B cell (primary cell): ENCODE data around the gene TRIAP1. TPM values are rescaled to one million over a fixed set of nuclear protein-coding genes. Genes with fewer than 3 reads are reported as not detected.

Source experiments
- ATAC-seq: fragments of 200-7000 bp; cut with Tn5 transposase; one replicate; pipeline ENCODE4 v1.10.0; 2021; ENCODE audit warnings: low read depth, mild to moderate bottlenecking, moderate number of reproducible peaks, moderate library complexity
- CTCF ChIA-PET: fragments of 350-600 bp; sonication (Branson Sonifier 250); formaldehyde crosslinking; loops from one replicate; lab custom pipeline; 2021; ENCODE audit warnings: antibody characterized with exemption, inconsistent platforms; lab: Charles Lee
- POLR2A ChIA-PET: fragments of 350-600 bp; sonication (Branson Sonifier 250); formaldehyde crosslinking; loops from one replicate; lab custom pipeline; 2021; ENCODE audit warnings: antibody characterized with exemption; lab: Charles Lee
- DNase-seq: peaks from one replicate; pipeline ENCODE4 v3.0.0; 2013
- H2AFZ ChIP-seq: 2 replicates; pipeline ENCODE4 v1.6.1; 2012; ENCODE audit warnings: mild to moderate bottlenecking, low read depth, low read length; ENCODE audit not compliant: insufficient read depth, poor library complexity, severe bottlenecking
- H3K27ac ChIP-seq, 2 donors: 1 replicate in 1 of 2; 2 replicates in 1 of 2; pipeline ENCODE4 v1.5.1; 2012 to 2013; ENCODE audit warnings: low read length in 2 of 2, mild to moderate bottlenecking in 2 of 2, moderate library complexity in 1 of 2
- H3K27me3 ChIP-seq, 4 experiments: fragments of 200-600 bp in 1 of 4; sonication (generic) in 1 of 4; replicated peaks in 1 of 4; 1 replicate in 2 of 4; 2 replicates in 2 of 4; pipeline versions ENCODE4 v1.6.1 to v1.7.0; 2013 to 2016; ENCODE audit warnings: low read length in 3 of 4, mild to moderate bottlenecking in 2 of 4, mixed read lengths in 1 of 4, moderate library complexity in 1 of 4; ENCODE audit not compliant: insufficient read depth in 4 of 4, control insufficient read depth in 3 of 4; ENCODE audit errors: control extremely low read depth in 1 of 4
- H3K36me3 ChIP-seq, 2 experiments: replicated peaks in 1 of 2; 1 replicate in 1 of 2; 2 replicates in 1 of 2; pipeline versions ENCODE4 v1.6.1 to v1.7.1; 2013; ENCODE audit warnings: low read length in 1 of 2; ENCODE audit not compliant: insufficient read depth in 2 of 2, control insufficient read depth in 1 of 2; ENCODE audit errors: control extremely low read depth in 1 of 2, extremely low read depth in 1 of 2
- H3K4me1 ChIP-seq, 2 donors: fragments of 200-600 bp in 1 of 2; sonication (generic) in 1 of 2; 1 replicate in 1 of 2; 2 replicates in 1 of 2; pipeline versions ENCODE4 v1.5.1 to v1.6.1; 2013 to 2017; ENCODE audit warnings: low read length in 2 of 2; ENCODE audit not compliant: control insufficient read depth in 2 of 2, insufficient read depth in 2 of 2
- H3K4me2 ChIP-seq: replicated peaks from 2 replicates; pipeline ENCODE3; 2012; ENCODE audit warnings: mild to moderate bottlenecking, low read depth, low read length; ENCODE audit not compliant: poor library complexity, severe bottlenecking
- H3K4me3 ChIP-seq, 5 experiments: fragments of 200-600 bp in 1 of 5; sonication (generic) in 1 of 5; 1 replicate in 3 of 5; 2 replicates in 2 of 5; pipeline versions ENCODE4 v1.5.1 to v1.7.0; 2011 to 2016; ENCODE audit warnings: low read length in 4 of 5, mild to moderate bottlenecking in 4 of 5, low read depth in 2 of 5, control low read depth in 1 of 5, moderate library complexity in 1 of 5; ENCODE audit not compliant: insufficient read depth in 1 of 5; ENCODE audit errors: control extremely low read depth in 1 of 5, extremely low read depth in 1 of 5
- H3K79me2 ChIP-seq: fragments of 200-600 bp; sonication (generic); one replicate; pipeline ENCODE4 v1.6.0; 2016; ENCODE audit warnings: low read length; ENCODE audit not compliant: control insufficient read depth, insufficient read depth
- H3K9ac ChIP-seq: fragments of 200-600 bp; sonication (generic); 2 replicates; pipeline ENCODE4 v1.6.1; 2017; ENCODE audit warnings: mild to moderate bottlenecking, low read length, moderate library complexity
- H3K9me3 ChIP-seq, 3 donors: one replicate each; pipeline versions ENCODE4 v1.6.1 to v1.7.1; 2013; ENCODE audit warnings: low read length in 2 of 3; ENCODE audit not compliant: control insufficient read depth in 2 of 3, insufficient read depth in 1 of 3; ENCODE audit errors: control extremely low read depth in 1 of 3
- H4K20me1 ChIP-seq: 2 replicates; pipeline ENCODE4 v1.6.0; 2012; ENCODE audit warnings: mild to moderate bottlenecking, low read length; ENCODE audit not compliant: insufficient read depth, control insufficient read depth, poor library complexity, severe bottlenecking
- H3K27ac Mint-ChIP-seq: one replicate; pipeline ENCODE4 v1.8.0; 2021; ENCODE audit warnings: mixed read lengths
- H3K27me3 Mint-ChIP-seq: one replicate; pipeline ENCODE4 v1.8.0; 2021; ENCODE audit warnings: mixed read lengths
- H3K4me1 Mint-ChIP-seq: one replicate; pipeline ENCODE4 v1.8.0; 2021; ENCODE audit warnings: mixed read lengths
- H3K4me3 Mint-ChIP-seq: one replicate; pipeline ENCODE4 v1.8.0; 2021; ENCODE audit warnings: mixed read lengths
- H3K9me3 Mint-ChIP-seq: one replicate; pipeline ENCODE4 v1.8.0; 2022; ENCODE audit warnings: mixed read lengths; ENCODE audit not compliant: insufficient read depth
- CTCF ChIP-seq: fragments of 200-600 bp; IDR thresholded peaks from one replicate; pipeline ENCODE4 v1.8.0; 2022; ENCODE audit warnings: antibody characterized with exemption, mild to moderate bottlenecking
- EZH2 ChIP-seq: IDR thresholded peaks from 2 replicates; pipeline ENCODE4 v1.6.1; 2012; ENCODE audit warnings: borderline replicate concordance, low read depth, mild to moderate bottlenecking, moderate library complexity, low read length; ENCODE audit not compliant: insufficient read depth, poor library complexity, severe bottlenecking
- WGBS: methylation state at CpG from one replicate; pipeline ENCODE4 v1.1.5; 2013; ENCODE audit warnings: missing lambda C conversion rate; ENCODE audit not compliant: insufficient coverage; 5-methylcytosine and 5-hydroxymethylcytosine counted together
- intact Hi-C: fragments of 100-400 bp; cut with micrococcal nuclease; formaldehyde crosslinking; loops from one replicate; pipeline ENCODE4 v1.10.0; 2022
- polyA plus RNA-seq: library from polyadenylated mRNA; depleted of rRNA; stranded (reverse); fragments of >200 nt; gene quantifications from 2 replicates; pipeline ENCODE4 v1.2.3, GENCODE V29; 2012
- total RNA-seq, 2 donors: library from RNA; stranded (reverse); fragments of 120-200 nt in 1 of 2; gene quantifications; 1 replicate in 1 of 2; 2 replicates in 1 of 2; pipeline versions ENCODE4 v1.2.3 to v1.2.4, GENCODE V29; 2013 to 2022

TRIAP1 gene
- total and polyA plus RNA-seq, 2 donors (not counting 1 experiment from before 2014, with no cell fraction given) = 13.8 to 19.6 TPM

- Histone ChIP-seq H3K4me1 (peaks cover 0 to 3% of the 10 kb centered on the region in 2 donors), H2AFZ (no peak overlapping the region), H3K27ac (no peak overlapping the region), H3K9me3 (peaks cover 0 to 8% (median 2%) of the 10 kb centered on the region in 3 donors), H3K27me3 (peaks cover 0 to 16% (median 3%) of the 10 kb centered on the region in 4 experiments), H3K9ac (no peak overlapping the region), H4K20me1 (no peaks in the 10 kb centered on the region), H3K4me3 (no peak overlapping the region), H3K36me3 (no peaks in the 10 kb centered on the region), H3K4me2 (no peak overlapping the region), H3K79me2 (peaks cover 5% of the 10 kb centered on the region)
- DNase-seq (no peak), ATAC-seq (no peak)
- Mint-ChIP-seq H3K4me3 (no peak overlapping the region), H3K4me1 (peaks cover 7% of the 10 kb centered on the region), H3K9me3 (no peaks in the 10 kb centered on the region), H3K27ac (no peak overlapping the region), H3K27me3 (peaks cover 23% of the 10 kb centered on the region)
- ChIA-PET CTCF (interaction anchor here (0.7 to 2.4 kb wide), 2 partner anchors 193 to 205 kb away, joined by 3 to 9 read pairs; no protein-coding TSS in a partner anchor), POLR2A (no interaction called here)
- 41% methylated on average over 7 of the region's 10 CpGs for WGBS
- TF ChIP-seq EZH2 (no peak), CTCF (no peak)
- intact Hi-C loops = loop anchor here (10.0 kb wide), 1 partner anchor 662 kb away; no protein-coding TSS in a partner anchor
Observed at GRCh38 chr12:120432772-120433525, 13.2 kb downstream of the TRIAP1 start.

- no peaks in the 10 kb centered on the region for H3K4me1 ChIP-seq
- no peak for TF ChIP-seq EZH2
- no peak for TF ChIP-seq CTCF
- Mint-ChIP-seq H3K4me3 (no peak overlapping the region), H3K9me3 (no peaks in the 10 kb centered on the region), H3K27me3 (peaks cover 22% of the 10 kb centered on the region), H3K27ac (no peak overlapping the region), H3K4me1 (no peaks in the 10 kb centered on the region)
- no peak for ATAC-seq
- H3K9me3 ChIP-seq = peaks cover 0 to 8% (median 2%) of the 10 kb centered on the region in 3 donors
- no peak overlapping the region for H3K9ac ChIP-seq
- H3K36me3 ChIP-seq = no peaks in the 10 kb centered on the region
- no peaks in the 10 kb centered on the region for H3K79me2 ChIP-seq
- H2AFZ ChIP-seq = no peak overlapping the region
- no peak for DNase-seq
- intact Hi-C loops = no loop called here
- H3K27me3 ChIP-seq = peaks cover 0 to 16% (median 3%) of the 10 kb centered on the region in 4 experiments
- no peak overlapping the region for H3K27ac ChIP-seq
- ChIA-PET POLR2A (interaction anchor here (0.6 to 0.8 kb wide), 4 partner anchors 11 to 518 kb away, joined by 3 to 8 read pairs (median 4); no protein-coding TSS in a partner anchor), CTCF (interaction anchor here (0.7 to 2.3 kb wide), 14 partner anchors 12 to 201 kb away, joined by 3 to 10 read pairs (median 4); partner anchors contain the start of gene SIRT4)
- H3K4me2 ChIP-seq = no peak overlapping the region
- WGBS = 87% methylated on average over 7 of the region's 7 CpGs
- H4K20me1 ChIP-seq = no peaks in the 10 kb centered on the region
- H3K4me3 ChIP-seq = no peak overlapping the region
Observed at GRCh38 chr12:120429368-120429767, 16.8 kb downstream of the TRIAP1 start.
